D721Med (cell line): ENCODE measurements around the gene SLC4A4.

Experiments
- DNase-seq: peaks from one replicate; pipeline ENCODE4 v3.0.0; 2011; ENCODE audit warnings: low spot score; ENCODE audit not compliant: insufficient read length
- FAIRE-seq: peaks from 2 replicates; lab custom pipeline; 2011; peaks lifted over from hg19 to GRCh38; lab: Jason Lieb, UNC
- TF ChIP-seq, protein P1 (sequence below): IDR thresholded peaks from 2 replicates; pipeline ENCODE4 v1.5.1; 2012; ENCODE audit warnings: mild to moderate bottlenecking, control low read depth; ENCODE audit not compliant: insufficient read depth; ENCODE audit errors: missing control alignments

SLC4A4 gene

DNA sequence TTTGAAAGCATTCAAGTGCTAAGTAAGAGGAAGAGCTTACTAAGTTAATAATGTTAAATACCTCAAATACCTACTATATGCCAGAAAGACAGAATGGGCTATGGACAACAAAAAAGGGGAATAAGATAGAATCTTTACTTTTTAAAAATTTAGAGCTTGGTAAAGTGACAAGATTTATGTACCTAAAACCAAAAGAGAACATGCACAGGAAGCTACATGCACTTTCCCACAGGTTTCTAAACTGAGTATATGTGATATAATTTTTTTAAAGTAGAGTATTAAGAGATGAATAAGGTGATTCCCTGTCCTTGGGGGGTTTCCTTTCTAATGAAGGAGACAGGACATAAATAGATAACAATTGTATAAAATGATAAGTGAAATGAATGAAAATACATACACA, 30.7 kb downstream of the SLC4A4 start:
- FAIRE-seq (no peak), DNase-seq (no peak)
- TF ChIP-seq, protein P1, sequence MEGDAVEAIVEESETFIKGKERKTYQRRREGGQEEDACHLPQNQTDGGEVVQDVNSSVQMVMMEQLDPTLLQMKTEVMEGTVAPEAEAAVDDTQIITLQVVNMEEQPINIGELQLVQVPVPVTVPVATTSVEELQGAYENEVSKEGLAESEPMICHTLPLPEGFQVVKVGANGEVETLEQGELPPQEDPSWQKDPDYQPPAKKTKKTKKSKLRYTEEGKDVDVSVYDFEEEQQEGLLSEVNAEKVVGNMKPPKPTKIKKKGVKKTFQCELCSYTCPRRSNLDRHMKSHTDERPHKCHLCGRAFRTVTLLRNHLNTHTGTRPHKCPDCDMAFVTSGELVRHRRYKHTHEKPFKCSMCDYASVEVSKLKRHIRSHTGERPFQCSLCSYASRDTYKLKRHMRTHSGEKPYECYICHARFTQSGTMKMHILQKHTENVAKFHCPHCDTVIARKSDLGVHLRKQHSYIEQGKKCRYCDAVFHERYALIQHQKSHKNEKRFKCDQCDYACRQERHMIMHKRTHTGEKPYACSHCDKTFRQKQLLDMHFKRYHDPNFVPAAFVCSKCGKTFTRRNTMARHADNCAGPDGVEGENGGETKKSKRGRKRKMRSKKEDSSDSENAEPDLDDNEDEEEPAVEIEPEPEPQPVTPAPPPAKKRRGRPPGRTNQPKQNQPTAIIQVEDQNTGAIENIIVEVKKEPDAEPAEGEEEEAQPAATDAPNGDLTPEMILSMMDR, result no peak

DNA sequence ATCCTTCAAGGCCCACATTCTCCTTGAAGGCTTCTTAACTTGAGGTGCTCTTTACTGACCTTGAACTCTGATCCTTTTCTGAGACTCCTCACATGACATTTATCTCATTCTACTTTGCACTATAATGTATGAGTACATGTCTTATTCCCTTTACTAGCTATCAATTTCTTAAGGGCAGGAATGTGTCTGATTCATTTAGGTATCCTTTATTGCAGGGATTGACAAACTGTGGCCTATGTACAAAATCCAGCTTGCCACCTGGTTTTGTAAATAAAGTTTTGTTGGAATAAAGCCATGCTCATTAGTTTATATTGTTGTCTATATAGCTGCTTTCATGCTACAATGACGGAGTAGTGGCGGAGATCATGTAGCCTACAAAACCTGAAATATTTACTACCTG, 36.7 kb downstream of the SLC4A4 start:
- FAIRE-seq (no peak), DNase-seq (no peak)
- TF ChIP-seq, protein P1, result no peak

DNA sequence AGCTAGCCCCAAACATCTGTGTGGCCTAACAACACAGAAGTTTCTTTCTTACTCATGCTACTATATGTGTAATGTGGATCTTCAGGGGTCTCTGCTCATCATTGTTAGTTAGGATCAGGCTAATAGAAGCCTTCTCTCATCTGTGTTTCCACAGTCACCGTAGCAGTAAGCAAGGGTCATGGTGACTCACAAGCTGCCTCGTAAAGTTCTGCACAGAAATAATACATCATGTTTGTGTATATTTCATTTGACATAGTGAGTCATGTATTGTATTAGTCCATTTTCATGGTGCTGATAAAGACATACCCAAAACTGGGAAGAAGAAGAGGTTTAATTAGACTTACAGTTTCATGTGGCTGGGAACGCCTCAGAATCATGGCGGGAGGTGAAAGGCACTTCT, 38.7 kb downstream of the SLC4A4 start:
- DNase-seq (no peak), FAIRE-seq (no peak)
- TF ChIP-seq, protein P1, result no peak

DNA sequence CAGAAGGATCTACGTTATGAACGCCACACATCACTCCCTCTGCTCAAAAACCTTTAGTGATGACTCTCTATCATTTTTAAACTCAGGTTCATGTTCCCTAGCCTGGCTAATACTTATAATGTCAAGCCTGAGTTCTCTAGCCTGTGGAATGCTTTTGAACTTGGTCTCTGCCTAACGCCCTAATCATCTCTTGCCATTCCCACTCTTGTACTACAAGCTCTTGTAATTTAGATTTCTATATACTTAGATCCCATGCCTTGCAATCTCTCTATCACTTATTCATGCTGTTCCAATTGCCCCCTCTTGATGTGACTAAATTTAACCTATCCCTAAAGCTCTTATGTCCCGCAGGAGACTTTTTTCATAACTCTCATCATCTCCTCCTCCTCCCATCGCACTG, 40.3 kb downstream of the SLC4A4 start:
- no peak for DNase-seq
- TF ChIP-seq, protein P1, result no peak
- no peak for FAIRE-seq

DNA sequence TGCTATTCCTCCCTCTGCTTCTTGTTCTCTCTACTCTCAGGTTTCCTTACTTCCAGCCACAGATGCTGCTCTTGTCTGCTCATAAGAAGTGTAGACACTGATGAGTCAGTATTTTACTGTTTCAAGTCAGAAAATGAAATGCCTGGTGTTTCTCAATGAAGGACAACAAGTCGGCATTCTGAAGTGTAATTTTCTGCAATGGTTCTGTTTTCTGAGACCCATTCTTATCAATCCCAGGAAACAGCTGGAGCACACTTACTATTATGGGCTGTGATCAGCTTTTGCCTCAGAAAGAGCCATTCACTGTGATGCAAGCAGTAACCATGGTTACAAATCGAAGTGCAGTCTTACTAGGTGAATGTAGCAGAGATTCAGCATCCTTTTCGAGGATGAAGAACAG, 42.0 kb downstream of the SLC4A4 start:
- FAIRE-seq (no peak), DNase-seq (no peak)
- TF ChIP-seq, protein P1, result no peak

DNA sequence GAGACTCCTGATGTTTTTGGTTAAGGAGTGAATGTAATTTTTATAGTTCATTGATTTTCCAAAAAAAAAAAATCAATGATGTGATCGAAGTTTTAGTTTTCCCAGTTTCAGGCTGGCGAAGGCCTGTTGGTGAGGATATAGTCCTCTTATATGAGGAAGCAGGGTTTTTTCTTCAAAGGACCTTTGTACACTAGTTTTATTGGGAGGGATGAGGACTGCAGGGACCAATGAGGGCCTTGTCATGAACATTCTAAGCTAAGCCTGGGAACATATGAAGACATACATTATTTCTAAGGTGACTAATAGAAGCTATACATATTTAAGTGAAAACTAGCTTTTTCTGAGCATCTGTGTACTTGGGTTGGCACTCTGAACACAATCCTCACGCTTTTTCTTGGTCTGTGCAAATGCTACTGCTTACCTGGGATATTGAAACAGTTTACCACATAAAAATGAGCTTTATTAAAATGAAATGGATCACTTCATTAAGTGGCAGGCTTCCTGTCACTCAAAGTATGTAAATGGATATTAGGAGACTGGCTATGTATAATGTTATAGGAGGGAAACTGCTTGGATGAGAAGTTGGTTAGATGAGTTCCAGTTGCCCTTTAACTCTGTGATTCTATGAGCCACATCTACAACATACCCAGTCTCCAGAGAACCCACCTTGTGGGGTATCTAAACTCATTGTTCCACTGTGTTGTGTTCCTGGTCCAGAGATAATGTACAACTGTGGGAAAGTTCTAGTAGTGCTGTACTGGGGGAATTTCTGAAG, 43.5 kb downstream of the SLC4A4 start:
- DNase-seq, result no peak
- no peak for FAIRE-seq
- TF ChIP-seq, protein P1, result no peak

DNA sequence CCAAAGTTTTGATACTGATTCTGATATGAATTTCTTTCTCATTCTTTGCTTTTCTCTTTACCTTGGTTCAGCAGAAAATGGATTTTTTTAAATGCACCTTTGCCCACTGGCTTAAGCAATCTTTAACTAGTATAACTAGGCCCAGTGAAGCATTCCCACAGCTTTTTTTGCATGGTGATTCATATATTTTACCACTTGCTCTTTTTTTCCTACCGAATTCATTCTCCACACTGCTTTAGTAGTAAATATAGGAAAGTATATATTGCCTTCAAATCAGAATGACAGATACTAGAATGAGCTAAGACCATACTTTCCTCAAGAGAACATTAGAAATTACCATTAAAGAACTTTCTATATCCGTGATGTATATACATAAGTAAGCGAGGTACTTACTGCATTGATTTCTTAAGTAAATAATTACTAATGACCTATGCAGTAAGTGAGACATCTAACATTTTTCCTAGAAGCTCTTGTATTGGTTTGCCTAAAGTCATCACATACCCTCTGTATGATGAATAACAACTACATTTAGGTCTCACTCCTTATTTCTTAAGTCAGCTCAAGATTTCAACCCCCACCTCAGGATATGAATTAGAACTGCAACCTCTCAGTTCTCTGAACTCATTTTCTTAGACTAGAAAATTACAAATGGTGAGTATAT, 44.2 kb downstream of the SLC4A4 start:
- TF ChIP-seq, protein P1, result no peak
- DNase-seq (no peak), FAIRE-seq (no peak)
